Esophagus squamous epithelium (tissue), 4 donors: Measurements from ENCODE around the gene EHMT1.

Experiments
- POLR2A ChIP-seq, 4 donors: fragments of 450-650 bp; IDR thresholded peaks; one replicate each; pipeline ENCODE4 v1.6.1; 2017; ENCODE audit warnings: antibody characterized with exemption in 4 of 4, mild to moderate bottlenecking in 4 of 4, moderate library complexity in 3 of 4
- TF ChIP-seq, protein P1 (sequence below), 6 experiments: fragments of 450-650 bp in 4 of 6; fragments of 200-600 bp in 2 of 6; sonication (generic) in 2 of 6; IDR thresholded peaks; one replicate each; pipeline ENCODE4 v1.5.1; 2016 to 2019; ENCODE audit warnings: antibody characterized with exemption in 6 of 6, mild to moderate bottlenecking in 4 of 6, moderate library complexity in 4 of 6

GRCh38 chr9:137694236-137694959, 75.6 kb downstream of the EHMT1 start:
- TF ChIP-seq, protein P1, sequence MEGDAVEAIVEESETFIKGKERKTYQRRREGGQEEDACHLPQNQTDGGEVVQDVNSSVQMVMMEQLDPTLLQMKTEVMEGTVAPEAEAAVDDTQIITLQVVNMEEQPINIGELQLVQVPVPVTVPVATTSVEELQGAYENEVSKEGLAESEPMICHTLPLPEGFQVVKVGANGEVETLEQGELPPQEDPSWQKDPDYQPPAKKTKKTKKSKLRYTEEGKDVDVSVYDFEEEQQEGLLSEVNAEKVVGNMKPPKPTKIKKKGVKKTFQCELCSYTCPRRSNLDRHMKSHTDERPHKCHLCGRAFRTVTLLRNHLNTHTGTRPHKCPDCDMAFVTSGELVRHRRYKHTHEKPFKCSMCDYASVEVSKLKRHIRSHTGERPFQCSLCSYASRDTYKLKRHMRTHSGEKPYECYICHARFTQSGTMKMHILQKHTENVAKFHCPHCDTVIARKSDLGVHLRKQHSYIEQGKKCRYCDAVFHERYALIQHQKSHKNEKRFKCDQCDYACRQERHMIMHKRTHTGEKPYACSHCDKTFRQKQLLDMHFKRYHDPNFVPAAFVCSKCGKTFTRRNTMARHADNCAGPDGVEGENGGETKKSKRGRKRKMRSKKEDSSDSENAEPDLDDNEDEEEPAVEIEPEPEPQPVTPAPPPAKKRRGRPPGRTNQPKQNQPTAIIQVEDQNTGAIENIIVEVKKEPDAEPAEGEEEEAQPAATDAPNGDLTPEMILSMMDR (IDR thresholded peaks at IDR 0.05), result no peak
- no peak for TF ChIP-seq POLR2A (IDR thresholded peaks at IDR 0.05)
